ENCODE measurements around the gene TNNI2.

TNNI2 gene

DNA sequence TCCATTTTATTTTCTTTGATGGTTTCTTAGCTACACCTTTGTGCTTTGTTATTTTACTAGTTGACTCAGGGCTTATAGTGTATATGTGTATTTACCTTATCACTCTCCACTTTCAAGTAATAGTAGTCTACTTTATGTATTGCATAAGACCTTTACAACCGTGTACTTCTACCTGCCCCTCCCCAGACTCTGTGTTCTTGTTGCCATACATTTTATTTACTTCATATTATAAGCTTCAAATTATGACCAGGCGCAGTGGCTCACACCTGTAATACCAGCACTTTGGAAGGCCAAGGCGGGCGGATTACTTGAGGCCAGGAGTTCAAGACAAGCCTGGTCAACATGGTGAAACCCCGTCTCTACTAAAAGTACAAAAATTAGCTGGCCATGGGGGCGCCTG, 46.9 kb upstream of the TNNI2 start (continued):
- no peak for TF ChIP-seq ZNF292 (tag by site-specific recombination; IDR thresholded peaks at IDR 0.05; ENCODE audit: borderline replicate concordance, low read depth)

DNA sequence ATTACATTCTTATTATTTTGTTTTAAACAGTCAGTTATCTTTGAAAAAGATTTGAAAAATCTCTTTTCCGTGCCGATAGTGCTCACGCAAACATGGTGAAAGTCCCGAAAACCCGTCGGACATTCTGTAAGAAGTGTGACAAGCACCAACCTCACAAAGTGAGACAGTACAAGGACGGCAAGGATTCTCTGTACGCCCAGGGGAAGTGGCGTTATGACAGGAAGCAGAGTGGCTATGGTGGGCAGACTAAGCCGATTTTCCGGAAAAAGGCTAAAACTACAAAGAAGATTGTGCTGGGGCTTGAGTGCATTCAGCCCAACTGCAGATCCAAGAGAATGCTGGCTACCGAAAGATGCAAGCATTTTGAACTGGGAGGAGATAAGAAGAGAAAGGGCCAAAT, 46.3 kb upstream of the TNNI2 start:
- no peaks in the 10 kb centered on the region for H3K9me3 ChIP-seq (ENCODE audit: control insufficient read depth, insufficient read depth, low read depth, low read length)
- TF ChIP-seq, protein P1, sequence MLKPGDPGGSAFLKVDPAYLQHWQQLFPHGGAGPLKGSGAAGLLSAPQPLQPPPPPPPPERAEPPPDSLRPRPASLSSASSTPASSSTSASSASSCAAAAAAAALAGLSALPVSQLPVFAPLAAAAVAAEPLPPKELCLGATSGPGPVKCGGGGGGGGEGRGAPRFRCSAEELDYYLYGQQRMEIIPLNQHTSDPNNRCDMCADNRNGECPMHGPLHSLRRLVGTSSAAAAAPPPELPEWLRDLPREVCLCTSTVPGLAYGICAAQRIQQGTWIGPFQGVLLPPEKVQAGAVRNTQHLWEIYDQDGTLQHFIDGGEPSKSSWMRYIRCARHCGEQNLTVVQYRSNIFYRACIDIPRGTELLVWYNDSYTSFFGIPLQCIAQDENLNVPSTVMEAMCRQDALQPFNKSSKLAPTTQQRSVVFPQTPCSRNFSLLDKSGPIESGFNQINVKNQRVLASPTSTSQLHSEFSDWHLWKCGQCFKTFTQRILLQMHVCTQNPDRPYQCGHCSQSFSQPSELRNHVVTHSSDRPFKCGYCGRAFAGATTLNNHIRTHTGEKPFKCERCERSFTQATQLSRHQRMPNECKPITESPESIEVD (tag by site-specific recombination; IDR thresholded peaks at IDR 0.05): no peak
- TF ChIP-seq ZNF521 (tag by site-specific recombination; IDR thresholded peaks at IDR 0.05) (no peak), ZSCAN30 (tag by site-specific recombination; IDR thresholded peaks at IDR 0.05) (no peak), ZNF23 (tag by site-specific recombination; IDR thresholded peaks at IDR 0.05; ENCODE audit: borderline replicate concordance) (no peak), ZNF624 (tag by site-specific recombination; IDR thresholded peaks at IDR 0.05) (no peak), ZNF354C (tag by site-specific recombination; IDR thresholded peaks at IDR 0.05; ENCODE audit: borderline replicate concordance, low read depth) (no peak), ZNF555 (tag by site-specific recombination; conservative IDR thresholded peaks at IDR 0.05) (no peak), ZNF585B (tag by site-specific recombination; IDR thresholded peaks at IDR 0.05) (no peak), GLI4 (tag by site-specific recombination; IDR thresholded peaks at IDR 0.05) (no peak), ZBTB17 (tag by site-specific recombination; IDR thresholded peaks at IDR 0.05) (no peak), ZNF791 (tag by site-specific recombination; IDR thresholded peaks at IDR 0.05) (no peak), ZNF658 (tag by site-specific recombination; IDR thresholded peaks at IDR 0.05) (no peak)
- TF ChIP-seq, protein P2, sequence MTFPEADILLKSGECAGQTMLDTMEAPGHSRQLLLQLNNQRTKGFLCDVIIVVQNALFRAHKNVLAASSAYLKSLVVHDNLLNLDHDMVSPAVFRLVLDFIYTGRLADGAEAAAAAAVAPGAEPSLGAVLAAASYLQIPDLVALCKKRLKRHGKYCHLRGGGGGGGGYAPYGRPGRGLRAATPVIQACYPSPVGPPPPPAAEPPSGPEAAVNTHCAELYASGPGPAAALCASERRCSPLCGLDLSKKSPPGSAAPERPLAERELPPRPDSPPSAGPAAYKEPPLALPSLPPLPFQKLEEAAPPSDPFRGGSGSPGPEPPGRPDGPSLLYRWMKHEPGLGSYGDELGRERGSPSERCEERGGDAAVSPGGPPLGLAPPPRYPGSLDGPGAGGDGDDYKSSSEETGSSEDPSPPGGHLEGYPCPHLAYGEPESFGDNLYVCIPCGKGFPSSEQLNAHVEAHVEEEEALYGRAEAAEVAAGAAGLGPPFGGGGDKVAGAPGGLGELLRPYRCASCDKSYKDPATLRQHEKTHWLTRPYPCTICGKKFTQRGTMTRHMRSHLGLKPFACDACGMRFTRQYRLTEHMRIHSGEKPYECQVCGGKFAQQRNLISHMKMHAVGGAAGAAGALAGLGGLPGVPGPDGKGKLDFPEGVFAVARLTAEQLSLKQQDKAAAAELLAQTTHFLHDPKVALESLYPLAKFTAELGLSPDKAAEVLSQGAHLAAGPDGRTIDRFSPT (tag by site-specific recombination; IDR thresholded peaks at IDR 0.05): no peak
- TF ChIP-seq, protein P3, sequence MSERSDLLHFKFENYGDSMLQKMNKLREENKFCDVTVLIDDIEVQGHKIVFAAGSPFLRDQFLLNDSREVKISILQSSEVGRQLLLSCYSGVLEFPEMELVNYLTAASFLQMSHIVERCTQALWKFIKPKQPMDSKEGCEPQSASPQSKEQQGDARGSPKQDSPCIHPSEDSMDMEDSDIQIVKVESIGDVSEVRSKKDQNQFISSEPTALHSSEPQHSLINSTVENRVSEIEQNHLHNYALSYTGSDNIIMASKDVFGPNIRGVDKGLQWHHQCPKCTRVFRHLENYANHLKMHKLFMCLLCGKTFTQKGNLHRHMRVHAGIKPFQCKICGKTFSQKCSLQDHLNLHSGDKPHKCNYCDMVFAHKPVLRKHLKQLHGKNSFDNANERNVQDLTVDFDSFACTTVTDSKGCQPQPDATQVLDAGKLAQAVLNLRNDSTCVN (tag by site-specific recombination; optimal IDR thresholded peaks at IDR 0.05): no peak
- TF ChIP-seq, protein P4, sequence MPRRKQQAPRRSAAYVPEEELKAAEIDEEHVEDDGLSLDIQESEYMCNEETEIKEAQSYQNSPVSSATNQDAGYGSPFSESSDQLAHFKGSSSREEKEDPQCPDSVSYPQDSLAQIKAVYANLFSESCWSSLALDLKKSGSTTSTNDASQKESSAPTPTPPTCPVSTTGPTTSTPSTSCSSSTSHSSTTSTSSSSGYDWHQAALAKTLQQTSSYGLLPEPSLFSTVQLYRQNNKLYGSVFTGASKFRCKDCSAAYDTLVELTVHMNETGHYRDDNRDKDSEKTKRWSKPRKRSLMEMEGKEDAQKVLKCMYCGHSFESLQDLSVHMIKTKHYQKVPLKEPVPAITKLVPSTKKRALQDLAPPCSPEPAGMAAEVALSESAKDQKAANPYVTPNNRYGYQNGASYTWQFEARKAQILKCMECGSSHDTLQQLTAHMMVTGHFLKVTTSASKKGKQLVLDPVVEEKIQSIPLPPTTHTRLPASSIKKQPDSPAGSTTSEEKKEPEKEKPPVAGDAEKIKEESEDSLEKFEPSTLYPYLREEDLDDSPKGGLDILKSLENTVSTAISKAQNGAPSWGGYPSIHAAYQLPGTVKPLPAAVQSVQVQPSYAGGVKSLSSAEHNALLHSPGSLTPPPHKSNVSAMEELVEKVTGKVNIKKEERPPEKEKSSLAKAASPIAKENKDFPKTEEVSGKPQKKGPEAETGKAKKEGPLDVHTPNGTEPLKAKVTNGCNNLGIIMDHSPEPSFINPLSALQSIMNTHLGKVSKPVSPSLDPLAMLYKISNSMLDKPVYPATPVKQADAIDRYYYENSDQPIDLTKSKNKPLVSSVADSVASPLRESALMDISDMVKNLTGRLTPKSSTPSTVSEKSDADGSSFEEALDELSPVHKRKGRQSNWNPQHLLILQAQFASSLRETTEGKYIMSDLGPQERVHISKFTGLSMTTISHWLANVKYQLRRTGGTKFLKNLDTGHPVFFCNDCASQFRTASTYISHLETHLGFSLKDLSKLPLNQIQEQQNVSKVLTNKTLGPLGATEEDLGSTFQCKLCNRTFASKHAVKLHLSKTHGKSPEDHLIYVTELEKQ (tag by site-specific recombination; IDR thresholded peaks at IDR 0.05; ENCODE audit: borderline replicate concordance): no peak
- TF ChIP-seq, protein P5, sequence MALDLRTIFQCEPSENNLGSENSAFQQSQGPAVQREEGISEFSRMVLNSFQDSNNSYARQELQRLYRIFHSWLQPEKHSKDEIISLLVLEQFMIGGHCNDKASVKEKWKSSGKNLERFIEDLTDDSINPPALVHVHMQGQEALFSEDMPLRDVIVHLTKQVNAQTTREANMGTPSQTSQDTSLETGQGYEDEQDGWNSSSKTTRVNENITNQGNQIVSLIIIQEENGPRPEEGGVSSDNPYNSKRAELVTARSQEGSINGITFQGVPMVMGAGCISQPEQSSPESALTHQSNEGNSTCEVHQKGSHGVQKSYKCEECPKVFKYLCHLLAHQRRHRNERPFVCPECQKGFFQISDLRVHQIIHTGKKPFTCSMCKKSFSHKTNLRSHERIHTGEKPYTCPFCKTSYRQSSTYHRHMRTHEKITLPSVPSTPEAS (tag by site-specific recombination; IDR thresholded peaks at IDR 0.05): no peak
- H3K4me3 ChIP-seq (ENCODE audit: low read depth, low read length): no peak overlapping the region
- no peaks in the 10 kb centered on the region for H3K36me3 ChIP-seq (ENCODE audit: control insufficient read depth in 2 of 2, insufficient read depth in 1 of 2, low read length in 2 of 2)
- no peak overlapping the region for H3K27ac ChIP-seq (ENCODE audit: extremely low read depth, low read depth, low read length)
- no peaks in the 10 kb centered on the region for H3K4me1 ChIP-seq (ENCODE audit: control insufficient read depth, insufficient read depth, low read length)
- POLR2A ChIA-PET: interaction anchor here (0.7 kb wide), 1 partner anchor 12 kb away, joined by 3 read pairs; no protein-coding TSS in a partner anchor
- CTCF ChIA-PET: interaction anchor here (0.7 to 1.8 kb wide), 4 partner anchors 40 to 357 kb away, joined by 3 to 8 read pairs (median 4); no protein-coding TSS in a partner anchor

Measured in HEK293 (cell line).